T-cell (primary cell): ENCODE data around the gene IL1RAPL2. TPM values are rescaled to one million over a fixed set of nuclear protein-coding genes. Genes with fewer than 3 reads are reported as not detected.

Experiments
- ATAC-seq, 4 experiments: fragments of 200-7000 bp in 3 of 4; fragments of 150-1000 bp in 1 of 4; cut with Tn5 transposase; replicated peaks in 1 of 4; 1 replicate in 3 of 4; 2 replicates in 1 of 4; pipeline ENCODE4 v1.10.0; 2021; ENCODE audit warnings: moderate library complexity in 3 of 4, mild to moderate bottlenecking in 2 of 4, moderate number of reproducible peaks in 1 of 4
- CTCF ChIA-PET, 2 donors: fragments of 300-600 bp; sonication (Branson Sonifier 250); formaldehyde crosslinking; loops; one replicate each; lab custom pipeline; 2022; ENCODE audit warnings: antibody characterized with exemption in 2 of 2; lab: Charles Lee
- POLR2A ChIA-PET, 2 donors: fragments of 300-600 bp; sonication (Branson Sonifier 250); formaldehyde crosslinking; loops; one replicate each; lab custom pipeline; 2022; ENCODE audit warnings: antibody characterized with exemption in 2 of 2; lab: Charles Lee
- DNase-seq, 35 experiments: peaks; one replicate each; pipeline versions ENCODE4 v3.0.0 to v3.0.0-alpha.2; 2013 to 2023
- H3K27ac ChIP-seq: one replicate; pipeline ENCODE4 v1.5.1; 2013; ENCODE audit warnings: low read length
- H3K27me3 ChIP-seq, 2 experiments: replicated peaks in 1 of 2; 1 replicate in 1 of 2; 2 replicates in 1 of 2; pipeline versions ENCODE4 v1.6.1 to v1.7.0; 2013; ENCODE audit warnings: low read length in 1 of 2, mixed read lengths in 1 of 2; ENCODE audit not compliant: control insufficient read depth in 2 of 2, insufficient read depth in 2 of 2; ENCODE audit errors: extremely low read depth in 1 of 2
- H3K36me3 ChIP-seq, 2 donors: 1 replicate in 1 of 2; 2 replicates in 1 of 2; pipeline versions ENCODE4 v1.6.1 to v1.7.0; 2013; ENCODE audit warnings: low read length in 1 of 2; ENCODE audit not compliant: control insufficient read depth in 2 of 2, insufficient read depth in 1 of 2; ENCODE audit errors: extremely low read depth in 1 of 2
- H3K4me1 ChIP-seq, 2 experiments: 1 replicate in 1 of 2; 2 replicates in 1 of 2; pipeline versions ENCODE4 v1.6.1 to v1.7.0; 2013; ENCODE audit warnings: low read length in 2 of 2, mixed read lengths in 1 of 2; ENCODE audit not compliant: insufficient read depth in 2 of 2, control insufficient read depth in 1 of 2; ENCODE audit errors: extremely low read depth in 1 of 2
- H3K4me3 ChIP-seq, 2 donors: 1 replicate in 1 of 2; 2 replicates in 1 of 2; pipeline versions ENCODE4 v1.5.1 to v1.7.0; 2013; ENCODE audit warnings: mild to moderate bottlenecking in 2 of 2, low read length in 1 of 2, moderate library complexity in 1 of 2; ENCODE audit not compliant: control insufficient read depth in 1 of 2; ENCODE audit errors: extremely low read depth in 1 of 2
- H3K9me3 ChIP-seq: 2 replicates; pipeline ENCODE4 v1.7.0; 2013
- H3K27ac Mint-ChIP-seq, 2 donors: one replicate each; pipeline ENCODE4 v1.8.0; 2020 to 2021; ENCODE audit warnings: mild to moderate bottlenecking in 2 of 2, mixed read lengths in 2 of 2
- H3K27me3 Mint-ChIP-seq, 2 donors: one replicate each; pipeline ENCODE4 v1.8.0; 2021 to 2022; ENCODE audit warnings: mixed read lengths in 2 of 2
- H3K36me3 Mint-ChIP-seq: one replicate; pipeline ENCODE4 v1.8.0; 2021; ENCODE audit warnings: mixed read lengths
- H3K4me1 Mint-ChIP-seq, 3 donors: one replicate each; pipeline ENCODE4 v1.8.0; 2020 to 2022; ENCODE audit warnings: mixed read lengths in 3 of 3, mild to moderate bottlenecking in 1 of 3
- H3K4me3 Mint-ChIP-seq, 3 donors: one replicate each; pipeline ENCODE4 v1.8.0; 2020 to 2022; ENCODE audit warnings: mild to moderate bottlenecking in 3 of 3, mixed read lengths in 3 of 3, moderate library complexity in 3 of 3
- H3K9me3 Mint-ChIP-seq, 3 donors: one replicate each; pipeline ENCODE4 v1.8.0; 2020 to 2022; ENCODE audit warnings: mixed read lengths in 3 of 3
- WGBS: methylation state at CpG from one replicate; pipeline ENCODE4 v1.1.5; 2013; ENCODE audit warnings: missing lambda C conversion rate; ENCODE audit not compliant: insufficient coverage; 5-methylcytosine and 5-hydroxymethylcytosine counted together
- total RNA-seq, 35 experiments: library from RNA in 6 of 35; stranded (reverse) in 6 of 35; fragments of 120-200 nt in 1 of 35; gene quantifications; one replicate each; pipeline versions ENCODE4 v1.2.1 to v1.2.4 and lab custom pipeline; 2013 to 2026

IL1RAPL2 gene
- total RNA-seq, 5 donors from 2014 or later (not counting 1 experiment from before 2014, with no cell fraction given) = not detected

GRCh38 chrX:104935581-104935980, 369.6 kb downstream of the IL1RAPL2 start:
- H3K4me3 ChIP-seq = no peak overlapping the region
- no peak for DNase-seq
- ChIA-PET CTCF (no interaction called here), POLR2A (no interaction called here)
- H3K27me3 Mint-ChIP-seq = peaks cover 0 to 19% of the 10 kb centered on the region in 2 donors
- no peaks in the 10 kb centered on the region for H3K4me1 Mint-ChIP-seq
- H3K4me1 ChIP-seq = no peaks in the 10 kb centered on the region
- no peaks in the 10 kb centered on the region for H3K9me3 Mint-ChIP-seq
- no CpG with 5 or more reads among the region's 2 CpGs for WGBS
- no peak overlapping the region for H3K4me3 Mint-ChIP-seq
- H3K27me3 ChIP-seq = no peaks in the 10 kb centered on the region
- H3K27ac ChIP-seq = no peak overlapping the region
- H3K36me3 ChIP-seq = no peaks in the 10 kb centered on the region
- no peaks in the 10 kb centered on the region for H3K36me3 Mint-ChIP-seq
- ATAC-seq = no peak
- no peak overlapping the region for H3K27ac Mint-ChIP-seq
- no peaks in the 10 kb centered on the region for H3K9me3 ChIP-seq

GRCh38 chrX:104953251-104953650, 387.3 kb downstream of the IL1RAPL2 start:
- no peaks in the 10 kb centered on the region for H3K9me3 Mint-ChIP-seq
- no peak overlapping the region for H3K4me3 Mint-ChIP-seq
- ATAC-seq = no peak
- no peaks in the 10 kb centered on the region for H3K4me1 Mint-ChIP-seq
- DNase-seq = no peak
- no peak overlapping the region for H3K27ac ChIP-seq
- ChIA-PET POLR2A (no interaction called here), CTCF (no interaction called here)
- H3K27me3 ChIP-seq = no peaks in the 10 kb centered on the region
- no peaks in the 10 kb centered on the region for H3K9me3 ChIP-seq
- H3K4me3 ChIP-seq = no peak overlapping the region
- H3K36me3 Mint-ChIP-seq = no peaks in the 10 kb centered on the region
- H3K4me1 ChIP-seq = no peaks in the 10 kb centered on the region
- H3K27me3 Mint-ChIP-seq = peaks cover 0 to 10% of the 10 kb centered on the region in 2 donors
- no peaks in the 10 kb centered on the region for H3K36me3 ChIP-seq
- H3K27ac Mint-ChIP-seq = no peak overlapping the region

DNA sequence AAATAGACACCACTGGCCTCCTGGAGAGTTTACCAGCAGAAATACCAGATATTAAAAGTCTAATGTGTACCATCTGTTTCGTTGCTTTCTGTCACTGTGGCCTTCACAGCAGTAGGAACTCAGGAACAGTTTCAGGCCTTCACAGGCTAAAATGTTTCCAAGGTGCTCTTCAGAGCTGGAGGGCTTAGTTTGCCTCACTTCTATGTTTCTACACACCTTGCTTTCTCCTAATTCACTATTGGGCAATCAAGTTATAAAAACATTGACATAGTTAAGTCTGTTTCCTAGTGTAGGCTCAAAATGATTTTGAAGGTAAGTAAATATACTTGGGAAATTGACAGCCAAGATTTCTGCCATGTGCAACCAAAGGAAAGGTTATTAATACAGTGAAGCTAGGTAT, 395.9 kb downstream of the IL1RAPL2 start:
- DNase-seq = no peak
- Histone ChIP-seq H3K4me3 (no peak overlapping the region), H3K9me3 (no peaks in the 10 kb centered on the region), H3K27me3 (no peaks in the 10 kb centered on the region), H3K4me1 (no peaks in the 10 kb centered on the region), H3K36me3 (no peaks in the 10 kb centered on the region), H3K27ac (no peak overlapping the region)
- no peak overlapping the region for H3K4me3 Mint-ChIP-seq
- no peaks in the 10 kb centered on the region for H3K9me3 Mint-ChIP-seq
- POLR2A ChIA-PET = no interaction called here
- H3K27ac Mint-ChIP-seq = no peak overlapping the region
- no peak for ATAC-seq
- CTCF ChIA-PET = no interaction called here
- WGBS = 14% methylated on average over 1 of the region's 1 CpG
- peaks cover 0 to 40% of the 10 kb centered on the region in 2 donors for H3K27me3 Mint-ChIP-seq
- H3K36me3 Mint-ChIP-seq = no peaks in the 10 kb centered on the region
- H3K4me1 Mint-ChIP-seq = no peaks in the 10 kb centered on the region

GRCh38 chrX:104968241-104968640, 402.2 kb downstream of the IL1RAPL2 start:
- Mint-ChIP-seq H3K36me3 (no peaks in the 10 kb centered on the region), H3K9me3 (no peaks in the 10 kb centered on the region), H3K4me3 (no peak overlapping the region), H3K4me1 (no peaks in the 10 kb centered on the region), H3K27me3 (peaks cover 0 to 16% of the 10 kb centered on the region in 2 donors), H3K27ac (no peak overlapping the region)
- Histone ChIP-seq H3K4me1 (no peaks in the 10 kb centered on the region), H3K27ac (no peak overlapping the region), H3K27me3 (no peaks in the 10 kb centered on the region), H3K36me3 (no peaks in the 10 kb centered on the region), H3K9me3 (no peaks in the 10 kb centered on the region), H3K4me3 (no peak overlapping the region)
- ChIA-PET POLR2A (no interaction called here), CTCF (no interaction called here)
- ATAC-seq = no peak
- DNase-seq = no peak

DNA sequence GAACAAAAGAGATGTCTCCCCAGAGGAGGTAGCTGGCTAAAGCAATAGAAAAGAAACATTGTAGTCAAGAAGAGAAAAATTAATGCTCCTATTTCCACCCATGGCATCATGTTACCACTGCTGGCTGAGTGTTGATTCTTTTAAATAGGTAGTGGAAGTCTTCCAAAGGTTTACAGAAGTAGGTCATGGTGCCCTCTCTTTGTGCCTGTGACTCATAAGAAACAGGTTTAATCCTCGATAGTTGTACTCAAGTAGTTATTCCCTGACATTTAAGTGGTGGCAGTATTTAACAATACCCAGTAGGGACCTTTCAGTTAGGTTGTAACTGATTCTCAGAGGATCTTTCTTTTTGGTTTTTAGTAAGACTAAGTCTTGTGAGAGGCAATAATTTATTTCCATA, 406.7 kb downstream of the IL1RAPL2 start:
- H3K27me3 Mint-ChIP-seq = peaks cover 0 to 11% of the 10 kb centered on the region in 2 donors
- no peaks in the 10 kb centered on the region for H3K9me3 ChIP-seq
- no peak overlapping the region for H3K27ac Mint-ChIP-seq
- H3K4me1 ChIP-seq = no peaks in the 10 kb centered on the region
- no peak for DNase-seq
- CTCF ChIA-PET = no interaction called here
- H3K27me3 ChIP-seq = no peaks in the 10 kb centered on the region
- no CpG with 5 or more reads among the region's 1 CpG for WGBS
- no peaks in the 10 kb centered on the region for H3K36me3 Mint-ChIP-seq
- H3K36me3 ChIP-seq = no peaks in the 10 kb centered on the region
- no peak overlapping the region for H3K4me3 Mint-ChIP-seq
- no peak overlapping the region for H3K27ac ChIP-seq
- POLR2A ChIA-PET = no interaction called here
- H3K9me3 Mint-ChIP-seq = no peaks in the 10 kb centered on the region
- no peak for ATAC-seq
- no peak overlapping the region for H3K4me3 ChIP-seq
- no peaks in the 10 kb centered on the region for H3K4me1 Mint-ChIP-seq

DNA sequence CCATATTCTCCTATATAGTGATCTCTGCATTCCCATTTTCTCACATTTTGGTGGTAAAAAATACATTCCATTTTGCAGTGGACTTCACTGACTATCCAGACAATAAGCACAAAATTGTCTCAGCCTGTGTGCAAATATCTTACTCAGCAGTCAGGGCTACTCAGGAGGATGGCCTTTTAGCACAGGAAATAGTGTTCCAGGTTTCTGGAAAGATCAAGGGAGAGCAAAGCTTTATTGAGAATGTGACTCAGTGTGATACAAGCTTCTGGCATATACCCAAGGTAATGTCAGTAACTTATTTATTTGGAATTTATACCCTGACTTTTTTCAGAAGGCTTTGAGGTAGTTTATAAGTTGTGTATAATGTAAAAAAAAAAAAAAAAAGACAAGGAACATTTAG, 421.1 kb downstream of the IL1RAPL2 start:
- no peak for ATAC-seq

GRCh38 chrX:104988038-104988437, 422.0 kb downstream of the IL1RAPL2 start:
- H3K27ac Mint-ChIP-seq = no peak overlapping the region
- Histone ChIP-seq H3K4me1 (no peaks in the 10 kb centered on the region), H3K36me3 (no peaks in the 10 kb centered on the region), H3K4me3 (no peak overlapping the region), H3K27ac (no peak overlapping the region), H3K27me3 (no peaks in the 10 kb centered on the region), H3K9me3 (no peaks in the 10 kb centered on the region)
- H3K4me1 Mint-ChIP-seq = no peaks in the 10 kb centered on the region
- POLR2A ChIA-PET = no interaction called here
- no peaks in the 10 kb centered on the region for H3K9me3 Mint-ChIP-seq
- H3K27me3 Mint-ChIP-seq = peaks cover 0 to 25% of the 10 kb centered on the region in 2 donors
- H3K4me3 Mint-ChIP-seq = no peak overlapping the region
- no peak for ATAC-seq
- DNase-seq = no peak
- CTCF ChIA-PET = no interaction called here
- H3K36me3 Mint-ChIP-seq = no peaks in the 10 kb centered on the region

More for the DNA sequence above, 421.1 kb downstream of the IL1RAPL2 start:
- H3K9me3 Mint-ChIP-seq = no peaks in the 10 kb centered on the region
- H3K4me1 ChIP-seq = no peaks in the 10 kb centered on the region
- H3K4me3 ChIP-seq = no peak overlapping the region
- H3K36me3 ChIP-seq = no peaks in the 10 kb centered on the region
- no peaks in the 10 kb centered on the region for H3K4me1 Mint-ChIP-seq
- no peak overlapping the region for H3K4me3 Mint-ChIP-seq
- H3K27ac ChIP-seq = no peak overlapping the region
- no peaks in the 10 kb centered on the region for H3K27me3 ChIP-seq
- ChIA-PET CTCF (no interaction called here), POLR2A (no interaction called here)
- H3K9me3 ChIP-seq = no peaks in the 10 kb centered on the region
- DNase-seq = no peak
- H3K36me3 Mint-ChIP-seq = no peaks in the 10 kb centered on the region
- no peak overlapping the region for H3K27ac Mint-ChIP-seq
- H3K27me3 Mint-ChIP-seq = peaks cover 0 to 24% of the 10 kb centered on the region in 2 donors
